Adrenal gland (tissue), 12 donors: ENCODE data around the gene TANK. TPM values are rescaled to one million over a fixed set of nuclear protein-coding genes. Genes with fewer than 3 reads are reported as not detected.

Experiments used
- DNase-seq, 7 donors: peaks; one replicate each; pipeline ENCODE4 v3.0.0-alpha.2; 2019 to 2020
- H3K27ac ChIP-seq, 5 donors: fragments of 200-600 bp; sonication (generic) in 4 of 5; 1 replicate in 3 of 5; 2 replicates in 2 of 5; pipeline versions ENCODE4 v1.5.1 to v1.8.0; 2016 to 2020; ENCODE audit warnings: mild to moderate bottlenecking in 1 of 5
- H3K27me3 ChIP-seq: fragments of 200-600 bp; 2 replicates; pipeline ENCODE4 v1.8.0; 2021
- H3K36me3 ChIP-seq, 2 donors: fragments of 200-600 bp; replicated peaks in 1 of 2; 1 replicate in 1 of 2; 2 replicates in 1 of 2; pipeline versions ENCODE4 v1.5.1 to v1.8.0; 2018 to 2022
- H3K4me1 ChIP-seq, 2 donors: fragments of 200-600 bp; replicated peaks in 1 of 2; 1 replicate in 1 of 2; 2 replicates in 1 of 2; pipeline versions ENCODE4 v1.5.1 to v1.8.0; 2018 to 2021
- H3K4me3 ChIP-seq, 4 donors: fragments of 200-600 bp; sonication (generic) in 3 of 4; one replicate each; pipeline ENCODE4 v1.5.1; 2016 to 2018
- H3K9me3 ChIP-seq, 3 donors: fragments of 200-600 bp; sonication (generic) in 1 of 3; replicated peaks in 1 of 3; 1 replicate in 2 of 3; 2 replicates in 1 of 3; pipeline versions ENCODE4 v1.5.1 to v1.8.0; 2016 to 2021
- POLR2A ChIP-seq, 2 donors: fragments of 450-650 bp; IDR thresholded peaks; one replicate each; pipeline ENCODE4 v1.6.1; 2017; ENCODE audit warnings: antibody characterized with exemption in 2 of 2, mild to moderate bottlenecking in 2 of 2, moderate library complexity in 1 of 2
- WGBS, 4 donors: extraction: QIAGEN DNeasy Blood & Tissue Kit in 2 of 4; methylation state at CpG; one replicate each; pipeline versions ENCODE4 v1.1.5 to v1.1.7; 2013 to 2017; 5-methylcytosine and 5-hydroxymethylcytosine counted together
- intact Hi-C, 2 donors: fragments of 100-400 bp; cut with DNase I; formaldehyde crosslinking; loops; one replicate each; pipeline versions ENCODE4 v1.14.1 to v1.15.0; 2022 to 2023
- polyA plus RNA-seq, 3 donors: library from polyadenylated mRNA; stranded (reverse); fragments of 200-250 nt in 2 of 3; fragments of 350-450 nt in 1 of 3; fragmentation: Illumina TruSeq in 1 of 3; extraction: RNeasy Lipid Tissue Mini Kit (QIAGEN cat#74804) in 1 of 3; gene quantifications; one replicate each; pipeline ENCODE4 v1.2.3, GENCODE V29; 2013 to 2014
- total RNA-seq, 9 donors: library from RNA; depleted of rRNA in 4 of 9; stranded (reverse); fragments of >200 nt in 4 of 9; fragments of 120-200 nt in 1 of 9; fragmentation: NEBNext Ultra II Directional in 1 of 9; extraction: Animal tissue kit (Norgen Biotek cat#: 25700) in 1 of 9; gene quantifications; one replicate each; pipeline versions ENCODE4 v1.1.0 to v1.2.4, GENCODE V29; 2013 to 2023
- TF ChIP-seq, protein P1 (sequence below), 6 experiments: fragments of 450-650 bp in 4 of 6; fragments of 200-600 bp in 2 of 6; sonication (generic) in 1 of 6; IDR thresholded peaks; 1 replicate in 5 of 6; 2 replicates in 1 of 6; pipeline versions ENCODE4 v1.5.1 to v1.8.0; 2016 to 2021; ENCODE audit warnings: antibody characterized with exemption in 6 of 6, mild to moderate bottlenecking in 2 of 6, moderate library complexity in 1 of 6
- donor health status: healthy with polysubstance abuse.
- donor health status: Bipolar disorder and iron deficiency.
- donor health status: DM: yes; HTN: yes; CAD: no.
- donor health status: DM: no; HTN: no; CAD: no.
- donor health status: DM: no; HTN: no; CAD: no.
- donor health status: DM: yes; HTN: yes; CAD: no.

Gene TANK
- total and polyA plus RNA-seq, 12 donors = 23.7 to 90.9 (median 55.0) TPM

DNA sequence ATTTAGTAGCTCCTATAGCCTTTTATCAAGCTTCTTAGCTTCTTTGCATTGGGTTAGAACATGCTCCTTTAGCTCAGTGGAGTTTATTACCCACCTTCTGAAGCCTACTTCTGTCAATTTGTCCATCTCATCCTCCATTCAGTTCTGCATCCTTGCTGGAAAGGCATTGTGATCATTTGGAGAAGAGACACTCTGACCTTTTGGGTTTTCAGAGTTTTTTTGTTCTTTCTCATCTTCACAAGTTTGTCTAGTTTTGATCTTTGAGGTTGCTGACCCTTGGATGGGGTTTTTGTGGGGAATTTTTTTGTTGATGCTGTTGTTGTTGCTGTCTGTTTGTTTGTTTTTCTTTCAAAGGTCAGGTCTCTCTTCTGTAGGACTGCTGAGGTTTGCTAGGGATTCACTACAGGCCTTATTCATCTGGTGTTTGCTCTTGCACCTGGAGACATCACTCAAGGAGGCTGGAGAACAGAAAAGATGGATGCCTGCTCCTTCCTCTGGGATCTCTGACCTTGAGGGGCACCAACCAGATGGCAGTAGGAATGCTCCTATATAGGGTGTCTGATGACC, 13.9 kb upstream of the TANK start:
- no peak overlapping the region for H3K27ac ChIP-seq
- H3K36me3 ChIP-seq = no peaks in the 10 kb centered on the region
- TF ChIP-seq POLR2A (IDR thresholded peaks at IDR 0.05) = no peak
- TF ChIP-seq, protein P1, sequence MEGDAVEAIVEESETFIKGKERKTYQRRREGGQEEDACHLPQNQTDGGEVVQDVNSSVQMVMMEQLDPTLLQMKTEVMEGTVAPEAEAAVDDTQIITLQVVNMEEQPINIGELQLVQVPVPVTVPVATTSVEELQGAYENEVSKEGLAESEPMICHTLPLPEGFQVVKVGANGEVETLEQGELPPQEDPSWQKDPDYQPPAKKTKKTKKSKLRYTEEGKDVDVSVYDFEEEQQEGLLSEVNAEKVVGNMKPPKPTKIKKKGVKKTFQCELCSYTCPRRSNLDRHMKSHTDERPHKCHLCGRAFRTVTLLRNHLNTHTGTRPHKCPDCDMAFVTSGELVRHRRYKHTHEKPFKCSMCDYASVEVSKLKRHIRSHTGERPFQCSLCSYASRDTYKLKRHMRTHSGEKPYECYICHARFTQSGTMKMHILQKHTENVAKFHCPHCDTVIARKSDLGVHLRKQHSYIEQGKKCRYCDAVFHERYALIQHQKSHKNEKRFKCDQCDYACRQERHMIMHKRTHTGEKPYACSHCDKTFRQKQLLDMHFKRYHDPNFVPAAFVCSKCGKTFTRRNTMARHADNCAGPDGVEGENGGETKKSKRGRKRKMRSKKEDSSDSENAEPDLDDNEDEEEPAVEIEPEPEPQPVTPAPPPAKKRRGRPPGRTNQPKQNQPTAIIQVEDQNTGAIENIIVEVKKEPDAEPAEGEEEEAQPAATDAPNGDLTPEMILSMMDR (IDR thresholded peaks at IDR 0.05) = no peak
- no peak overlapping the region for H3K4me3 ChIP-seq
- no peak for DNase-seq
- H3K4me1 ChIP-seq = no peaks in the 10 kb centered on the region
- intact Hi-C loops = no loop called here
- peaks cover 0 to 14% (median 13%) of the 10 kb centered on the region in 3 donors for H3K9me3 ChIP-seq
- H3K27me3 ChIP-seq = no peaks in the 10 kb centered on the region

DNA sequence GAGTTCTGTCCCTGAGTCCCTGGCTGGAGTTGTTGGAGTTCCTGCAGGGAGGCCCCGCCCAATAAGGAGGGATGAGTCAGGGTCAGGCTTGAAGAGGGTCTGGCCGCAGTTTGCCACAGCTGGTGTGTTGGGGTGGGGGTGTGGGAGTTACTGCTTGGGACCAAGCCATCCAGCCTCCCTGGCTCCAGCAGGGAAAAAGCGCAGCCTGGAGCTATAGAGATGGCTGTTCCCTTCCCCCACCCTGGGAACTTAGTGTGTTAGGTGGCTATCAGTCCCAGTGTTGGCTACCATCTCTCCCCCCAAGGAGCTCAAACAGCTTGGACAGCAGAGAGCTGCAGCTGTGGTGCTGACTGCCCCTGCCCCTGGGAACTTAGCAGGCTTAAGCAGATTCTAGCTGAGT, 13.2 kb upstream of the TANK start:
- no peak for TF ChIP-seq POLR2A (IDR thresholded peaks at IDR 0.05)
- TF ChIP-seq, protein P1 (IDR thresholded peaks at IDR 0.05) = no peak
- Histone ChIP-seq H3K27me3 (no peaks in the 10 kb centered on the region), H3K4me1 (no peaks in the 10 kb centered on the region), H3K9me3 (peaks cover 0 to 14% (median 13%) of the 10 kb centered on the region in 3 donors), H3K36me3 (no peaks in the 10 kb centered on the region), H3K4me3 (no peak overlapping the region), H3K27ac (no peak overlapping the region)
- intact Hi-C loops = no loop called here
- WGBS, 4 donors = 94 to 100% (median 94%) methylated on average over 2 to 3 of the region's 3 CpGs; no CpG with 5 or more reads in 1 of the 4 donors
- no peak for DNase-seq

DNA sequence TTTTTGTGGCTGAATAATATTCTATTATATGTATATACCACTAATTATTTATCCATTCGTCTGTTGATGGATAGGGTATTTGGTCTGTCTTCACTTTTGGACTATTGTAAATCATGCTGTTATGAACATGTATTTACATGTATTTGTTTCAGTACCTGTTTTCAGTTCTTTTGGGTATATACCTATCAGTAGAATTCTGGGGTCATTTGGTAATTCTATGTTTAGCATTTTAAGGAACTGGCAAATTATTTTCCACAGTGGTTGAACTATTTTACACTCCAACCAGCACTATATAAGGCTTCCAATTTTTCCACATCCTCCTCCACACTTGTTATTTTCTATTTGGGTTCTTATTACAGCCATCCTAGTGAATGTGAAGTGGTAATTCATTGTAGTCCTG, 12.4 kb upstream of the TANK start:
- H3K27ac ChIP-seq = no peak overlapping the region
- no peaks in the 10 kb centered on the region for H3K4me1 ChIP-seq
- no peak for DNase-seq
- intact Hi-C loops = no loop called here
- H3K27me3 ChIP-seq = no peaks in the 10 kb centered on the region
- 60 to 74% (median 70%) methylated on average over 1 of the region's 1 CpG for WGBS, 4 donors
- H3K4me3 ChIP-seq = no peak overlapping the region
- no peak for TF ChIP-seq POLR2A (IDR thresholded peaks at IDR 0.05)
- TF ChIP-seq, protein P1 (IDR thresholded peaks at IDR 0.05) = no peak
- H3K36me3 ChIP-seq = no peaks in the 10 kb centered on the region
- peaks cover 0 to 19% (median 14%) of the 10 kb centered on the region in 3 donors for H3K9me3 ChIP-seq

DNA sequence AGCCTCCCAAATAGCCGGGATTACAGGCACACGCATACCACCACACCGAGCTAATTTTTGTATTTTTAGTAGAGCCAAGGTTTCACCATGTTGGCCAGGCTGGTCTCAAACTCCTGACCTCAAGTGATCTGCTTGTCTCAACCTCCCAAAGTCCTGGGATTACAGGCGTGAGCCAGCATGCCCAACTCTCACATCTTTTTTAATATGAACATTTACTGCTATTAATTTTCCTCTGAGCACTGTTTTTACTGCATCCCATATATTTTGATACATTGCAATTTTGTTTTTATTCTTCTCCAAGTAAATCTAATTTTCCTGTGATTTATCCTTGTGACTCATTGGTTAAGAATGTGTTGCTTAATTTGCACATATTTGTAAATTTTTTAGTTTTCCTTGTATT, 9.5 kb upstream of the TANK start:
- 88 to 91% (median 90%) methylated on average over 4 of the region's 4 CpGs for WGBS, 4 donors
- Histone ChIP-seq H3K4me1 (no peaks in the 10 kb centered on the region), H3K4me3 (no peak overlapping the region), H3K9me3 (peaks cover 0 to 19% (median 14%) of the 10 kb centered on the region in 3 donors), H3K27ac (no peak overlapping the region), H3K27me3 (no peaks in the 10 kb centered on the region), H3K36me3 (no peaks in the 10 kb centered on the region)
- no peak for DNase-seq
- TF ChIP-seq POLR2A (IDR thresholded peaks at IDR 0.05) = no peak
- TF ChIP-seq, protein P1 (IDR thresholded peaks at IDR 0.05) = no peak
- intact Hi-C loops = no loop called here
